K562 (cell line): ENCODE measurements around the gene JRKL. TPM values are rescaled to one million over a fixed set of nuclear protein-coding genes. Genes with fewer than 3 reads are reported as not detected.

Experiments used
- ARID1B ChIP-seq: fragments of 450-650 bp; IDR thresholded peaks from 2 replicates; pipeline ENCODE4 v1.6.1; 2016; ENCODE audit warnings: antibody characterized with exemption, mild to moderate bottlenecking, inconsistent platforms
- BMI1 ChIP-seq: fragments of 150-350 bp; IDR thresholded peaks from 2 replicates; pipeline ENCODE4 v1.6.1; 2014; ENCODE audit warnings: low read length
- CBFA2T3 ChIP-seq: fragments of 450-650 bp; IDR thresholded peaks from 2 replicates; pipeline ENCODE4 v1.6.1; 2017
- CBX3 ChIP-seq, 2 experiments: IDR thresholded peaks; 1 replicate in 1 of 2; 2 replicates in 1 of 2; pipeline ENCODE4 v1.6.1; 2012; ENCODE audit warnings: inconsistent platforms in 2 of 2, low read length in 2 of 2, borderline replicate concordance in 1 of 2, control low read depth in 1 of 2
- CHD1 ChIP-seq: fragments of 200-600 bp; sonication (generic); IDR thresholded peaks from one replicate; pipeline ENCODE4 v1.6.1; 2012; ENCODE audit warnings: mild to moderate bottlenecking, moderate library complexity, low read length, inconsistent platforms
- COPS2 ChIP-seq: fragments of 450-650 bp; conservative IDR thresholded peaks from 2 replicates; pipeline ENCODE4 v1.6.1; 2016; ENCODE audit warnings: mild to moderate bottlenecking, moderate library complexity
- CTBP1 ChIP-seq: fragments of 450-650 bp; IDR thresholded peaks from 2 replicates; pipeline ENCODE4 v1.6.1; 2016; ENCODE audit warnings: borderline replicate concordance
- ELF4 ChIP-seq: fragments of 450-650 bp; formaldehyde crosslinking; IDR thresholded peaks from 2 replicates; pipeline ENCODE4 v1.4.0; 2022; ENCODE audit warnings: missing genetic modification characterization
- EP300 ChIP-seq: IDR thresholded peaks from 2 replicates; pipeline ENCODE4 v1.6.1; 2012; ENCODE audit warnings: low read length, improper control_type of control experiment
- EP400 ChIP-seq: fragments of 450-650 bp; IDR thresholded peaks from 2 replicates; pipeline ENCODE4 v1.6.1; 2017; ENCODE audit warnings: antibody characterized with exemption, mild to moderate bottlenecking, moderate library complexity
- HCFC1 ChIP-seq: IDR thresholded peaks from 2 replicates; pipeline ENCODE4 v1.6.1; 2012; ENCODE audit warnings: low read depth, low read length, improper control_type of control experiment
- HNRNPH1 ChIP-seq: fragments of 200-400 bp; formaldehyde crosslinking; optimal IDR thresholded peaks from 2 replicates; pipeline ENCODE3; 2017; ENCODE audit warnings: low read depth, mild to moderate bottlenecking, low read length, moderate library complexity
- HNRNPK ChIP-seq: fragments of 200-400 bp; formaldehyde crosslinking; IDR thresholded peaks from one replicate; pipeline ENCODE4 v1.6.1; 2018; ENCODE audit warnings: mild to moderate bottlenecking, low read depth, low read length; ENCODE audit not compliant: poor library complexity, severe bottlenecking
- KDM2B ChIP-seq: fragments of 250-450 bp; sonication (Bioruptor Pico); IDR thresholded peaks from 2 replicates; pipeline ENCODE4 v1.8.0; 2021; ENCODE audit warnings: mild to moderate bottlenecking, moderate library complexity
- LARP7 ChIP-seq: fragments of 450-650 bp; IDR thresholded peaks from 2 replicates; pipeline ENCODE4 v1.6.1; 2016
- MCM7 ChIP-seq, 2 experiments: fragments of 450-650 bp; IDR thresholded peaks; 2 replicates each; pipeline ENCODE4 v1.6.1; 2016 to 2018
- MEF2A ChIP-seq: IDR thresholded peaks from 2 replicates; pipeline ENCODE4 v1.6.1; 2011; ENCODE audit warnings: low read depth, mild to moderate bottlenecking, low read length, moderate library complexity; ENCODE audit not compliant: control insufficient read depth
- NCOA1 ChIP-seq: fragments of 450-650 bp; IDR thresholded peaks from 2 replicates; pipeline ENCODE4 v1.6.1; 2016; ENCODE audit warnings: low read depth
- NFIC ChIP-seq: fragments of 450-650 bp; IDR thresholded peaks from 2 replicates; pipeline ENCODE4 v1.6.1; 2017; ENCODE audit warnings: mild to moderate bottlenecking, inconsistent platforms
- TCF3 ChIP-seq: sonication (generic); formaldehyde crosslinking; IDR thresholded peaks from 2 replicates; pipeline ENCODE4 v1.4.0; 2020; ENCODE audit warnings: mild to moderate bottlenecking, missing genetic modification reagents
- TCF7 ChIP-seq: sonication (generic); IDR thresholded peaks from 2 replicates; pipeline ENCODE4 v1.6.1; 2016; ENCODE audit warnings: antibody characterized with exemption, borderline replicate concordance
- ZEB2 ChIP-seq: fragments of 450-650 bp; IDR thresholded peaks from 2 replicates; pipeline ENCODE4 v1.6.1; 2016
- ZNF445 ChIP-seq: fragments of 250-450 bp; sonication (Bioruptor Pico); IDR thresholded peaks from 2 replicates; pipeline ENCODE4 v1.4.0; 2020; ENCODE audit warnings: low read depth, mild to moderate bottlenecking, moderate library complexity
- ZNF75A ChIP-seq: fragments of 450-650 bp; formaldehyde crosslinking; IDR thresholded peaks from 2 replicates; pipeline ENCODE4 v1.4.0; 2020; ENCODE audit warnings: mild to moderate bottlenecking
- polyA plus RNA-seq, 8 experiments: library from polyadenylated mRNA; depleted of rRNA in 4 of 8; stranded (reverse) in 5 of 8; unstranded in 3 of 8; fragments of >200 nt; fragmentation: Nextera tagmentation in 2 of 8; fragmentation: Illumina TruSeq in 1 of 8; extraction: Ambion mirVana in 2 of 8; extraction: Trizol in 1 of 8; gene quantifications; 2 replicates each; pipeline versions ENCODE4 v1.2.1 to v1.2.3, GENCODE V29; 2011 to 2014; ENCODE audit warnings: inconsistent platforms in 1 of 8, missing spikeins in 1 of 8
- total RNA-seq, 7 experiments: library from RNA; depleted of rRNA in 6 of 7; stranded (reverse); fragments of >200 nt in 6 of 7; fragmentation: Illumina TruSeq in 2 of 7; extraction: Trizol in 2 of 7; gene quantifications; 2 replicates each; pipeline versions ENCODE4 v1.2.1 to v1.2.3, GENCODE V29; 2011 to 2021; ENCODE audit warnings: low replicate concordance in 1 of 7
- TF ChIP-seq, protein P1 (sequence below): sonication (generic); formaldehyde crosslinking; IDR thresholded peaks from 2 replicates; pipeline ENCODE4 v1.8.0; 2022; ENCODE audit warnings: mild to moderate bottlenecking, missing genetic modification reagents
- TF ChIP-seq, protein P2 (sequence below), 3 experiments: fragments of 200-800 bp in 1 of 3; sonication (Bioruptor generic) in 1 of 3; sonication (generic) in 1 of 3; formaldehyde crosslinking in 1 of 3; IDR thresholded peaks; 2 replicates each; pipeline versions ENCODE4 v1.6.1 to v1.8.0; 2016 to 2022; ENCODE audit warnings: mild to moderate bottlenecking in 2 of 3, missing compliant biosample characterization in 2 of 3, missing genetic modification characterization in 2 of 3, missing genetic modification reagents in 1 of 3
- TF ChIP-seq, protein P3 (sequence below), 3 experiments: IDR thresholded peaks in 2 of 3; conservative IDR thresholded peaks in 1 of 3; 2 replicates each; pipeline ENCODE4 v1.5.1; 2011 to 2012; ENCODE audit warnings: low read length in 3 of 3, mild to moderate bottlenecking in 3 of 3, control low read depth in 2 of 3, improper control_type of control experiment in 1 of 3, inconsistent platforms in 1 of 3, low read depth in 1 of 3, mixed read lengths in 1 of 3, moderate library complexity in 1 of 3; ENCODE audit not compliant: insufficient read depth in 2 of 3

JRKL gene
- total and polyA plus RNA-seq, 9 of the 15 experiments (the other 6 are each of a cell fraction or from before 2014, with no cell fraction given): 4.5 to 14.8 (median 8.5) TPM

DNA sequence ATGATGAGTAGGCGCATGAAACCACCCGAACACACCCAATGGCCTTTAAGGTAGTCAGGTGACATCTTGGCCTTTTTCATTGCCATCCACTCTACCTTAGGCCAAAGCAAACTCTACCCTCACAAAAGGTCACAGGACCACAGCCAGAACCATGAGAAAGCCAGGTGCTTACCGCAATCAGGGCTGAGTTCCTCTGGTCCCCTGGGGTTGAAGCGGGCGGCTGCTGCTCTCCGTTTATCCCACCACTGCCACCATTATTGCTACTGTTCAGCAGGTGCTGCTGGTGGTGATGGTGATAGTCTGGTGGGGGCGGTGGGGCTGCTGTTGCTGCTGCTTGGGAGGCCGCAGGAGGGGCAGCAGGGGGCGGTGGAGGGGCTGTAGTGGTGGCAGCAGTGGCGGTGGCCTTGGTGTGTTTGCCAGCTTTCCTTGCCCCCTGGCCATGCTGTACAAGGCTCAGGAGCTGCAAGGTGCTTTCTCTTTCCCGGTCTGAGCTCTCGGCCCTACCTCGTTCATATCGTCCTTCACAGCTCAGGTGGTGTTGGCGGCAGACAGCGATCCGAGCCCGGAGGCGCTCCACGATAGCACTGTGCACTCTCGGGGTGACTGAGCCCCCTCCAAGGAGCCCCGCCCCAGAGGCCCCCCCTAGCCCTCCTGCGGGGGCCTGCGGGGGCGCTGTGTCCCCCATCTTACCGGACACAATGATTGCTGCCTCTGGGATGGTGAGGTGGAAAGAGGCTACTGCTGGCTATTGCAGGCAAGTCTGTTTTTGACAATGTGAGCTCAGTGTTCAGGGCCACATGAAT lies 48.4 kb upstream of the JRKL start (continued):
- TF ChIP-seq CHD1 (no peak), EP400 (peak; percentile 43; the same call in 1 of the 2 replicates), CBX3 (IDR thresholded peaks at IDR 0.05; ENCODE audit: borderline replicate concordance in 1 of 2, low read length in 2 of 2) (0 out of 3 replicates have a peak, but pooled peaks of 1 of the 2 experiments have one; percentile 15), CBFA2T3 (0 out of 2 replicates have a peak, but pooled peaks have one; percentile 7), CTBP1 (peak; percentile 43; the same call in 1 of the 2 replicates), KDM2B (CRISPR knock-in tag) (no peak), NFIC (no peak), COPS2 (no peak), LARP7 (no peak), MCM7 (IDR thresholded peaks at IDR 0.05) (no peak), HNRNPH1 (no peak), MEF2A (no peak), ZEB2 (0 out of 2 replicates have a peak, but pooled peaks have one; percentile 19), ARID1B (0 out of 2 replicates have a peak, but pooled peaks have one; percentile 27), NCOA1 (0 out of 2 replicates have a peak, but pooled peaks have one; percentile 17), ZNF75A (no peak), BMI1 (no peak), HNRNPK (no peak), ZNF445 (CRISPR knock-in tag) (0 out of 2 replicates have a peak, but pooled peaks have one; percentile 19), TCF3 (CRISPR knock-in tag) (peak; percentile 12; the same call in 1 of the 2 replicates), EP300 (peak; percentile 7; the same call in 1 of the 2 replicates), HCFC1 (0 out of 2 replicates have a peak, but pooled peaks have one; percentile 12), TCF7 (no peak), ELF4 (CRISPR knock-in tag) (no peak)
- TF ChIP-seq, protein P1, sequence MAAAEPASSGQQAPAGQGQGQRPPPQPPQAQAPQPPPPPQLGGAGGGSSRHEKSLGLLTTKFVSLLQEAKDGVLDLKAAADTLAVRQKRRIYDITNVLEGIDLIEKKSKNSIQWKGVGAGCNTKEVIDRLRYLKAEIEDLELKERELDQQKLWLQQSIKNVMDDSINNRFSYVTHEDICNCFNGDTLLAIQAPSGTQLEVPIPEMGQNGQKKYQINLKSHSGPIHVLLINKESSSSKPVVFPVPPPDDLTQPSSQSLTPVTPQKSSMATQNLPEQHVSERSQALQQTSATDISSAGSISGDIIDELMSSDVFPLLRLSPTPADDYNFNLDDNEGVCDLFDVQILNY (CRISPR knock-in tag): no peak
- TF ChIP-seq, protein P2, sequence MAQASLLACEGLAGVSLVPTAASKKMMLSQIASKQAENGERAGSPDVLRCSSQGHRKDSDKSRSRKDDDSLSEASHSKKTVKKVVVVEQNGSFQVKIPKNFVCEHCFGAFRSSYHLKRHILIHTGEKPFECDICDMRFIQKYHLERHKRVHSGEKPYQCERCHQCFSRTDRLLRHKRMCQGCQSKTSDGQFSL (CRISPR knock-in tag; IDR thresholded peaks at IDR 0.05): peak; percentile 84
- TF ChIP-seq, protein P2 (tag; IDR thresholded peaks at IDR 0.05): peak in 1 of 2 experiments; percentile 69; a peak in 1 of 4 replicates
- TF ChIP-seq, protein P3, sequence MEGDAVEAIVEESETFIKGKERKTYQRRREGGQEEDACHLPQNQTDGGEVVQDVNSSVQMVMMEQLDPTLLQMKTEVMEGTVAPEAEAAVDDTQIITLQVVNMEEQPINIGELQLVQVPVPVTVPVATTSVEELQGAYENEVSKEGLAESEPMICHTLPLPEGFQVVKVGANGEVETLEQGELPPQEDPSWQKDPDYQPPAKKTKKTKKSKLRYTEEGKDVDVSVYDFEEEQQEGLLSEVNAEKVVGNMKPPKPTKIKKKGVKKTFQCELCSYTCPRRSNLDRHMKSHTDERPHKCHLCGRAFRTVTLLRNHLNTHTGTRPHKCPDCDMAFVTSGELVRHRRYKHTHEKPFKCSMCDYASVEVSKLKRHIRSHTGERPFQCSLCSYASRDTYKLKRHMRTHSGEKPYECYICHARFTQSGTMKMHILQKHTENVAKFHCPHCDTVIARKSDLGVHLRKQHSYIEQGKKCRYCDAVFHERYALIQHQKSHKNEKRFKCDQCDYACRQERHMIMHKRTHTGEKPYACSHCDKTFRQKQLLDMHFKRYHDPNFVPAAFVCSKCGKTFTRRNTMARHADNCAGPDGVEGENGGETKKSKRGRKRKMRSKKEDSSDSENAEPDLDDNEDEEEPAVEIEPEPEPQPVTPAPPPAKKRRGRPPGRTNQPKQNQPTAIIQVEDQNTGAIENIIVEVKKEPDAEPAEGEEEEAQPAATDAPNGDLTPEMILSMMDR (IDR thresholded peaks at IDR 0.05 in 2 of 3, conservative IDR thresholded peaks at IDR 0.05 in 1 of 3; ENCODE audit: insufficient read depth in 2 of 3, low read depth in 1 of 3, low read length in 3 of 3): peak; percentile 69 to 98 (median 79)
